IPS DF 6.9 (cell line): ENCODE data around the gene UBE2Z.

Source experiments
- DNase-seq: peaks from one replicate; pipeline ENCODE4 v3.0.0-alpha.2; 2013; ENCODE audit warnings: low read depth, low spot score
- H3K27ac ChIP-seq: one replicate; pipeline ENCODE4 v1.5.1; 2013; ENCODE audit warnings: low read length, control low read depth
- H3K27me3 ChIP-seq: 2 replicates; pipeline ENCODE4 v1.6.1; 2013; ENCODE audit warnings: mild to moderate bottlenecking, low read length; ENCODE audit not compliant: control insufficient read depth, insufficient read depth
- H3K36me3 ChIP-seq: 2 replicates; pipeline ENCODE4 v1.6.1; 2013; ENCODE audit warnings: low read length; ENCODE audit not compliant: control insufficient read depth, insufficient read depth
- H3K4me1 ChIP-seq: 2 replicates; pipeline ENCODE4 v1.6.1; 2013; ENCODE audit warnings: low read length; ENCODE audit not compliant: control insufficient read depth, insufficient read depth
- H3K4me3 ChIP-seq: 2 replicates; pipeline ENCODE4 v1.5.1; 2013; ENCODE audit warnings: mild to moderate bottlenecking, low read length
- H3K9me3 ChIP-seq: 2 replicates; pipeline ENCODE4 v1.6.1; 2013; ENCODE audit warnings: low read length, inconsistent platforms; ENCODE audit not compliant: control insufficient read depth, insufficient read depth
- WGBS: extraction: QIAGEN DNeasy Blood & Tissue Kit; methylation state at CpG from one replicate; pipeline ENCODE4 v1.1.7; 2013; ENCODE audit warnings: mixed read lengths, missing lambda C conversion rate; ENCODE audit not compliant: insufficient read length, insufficient coverage; 5-methylcytosine and 5-hydroxymethylcytosine counted together

UBE2Z gene

DNA sequence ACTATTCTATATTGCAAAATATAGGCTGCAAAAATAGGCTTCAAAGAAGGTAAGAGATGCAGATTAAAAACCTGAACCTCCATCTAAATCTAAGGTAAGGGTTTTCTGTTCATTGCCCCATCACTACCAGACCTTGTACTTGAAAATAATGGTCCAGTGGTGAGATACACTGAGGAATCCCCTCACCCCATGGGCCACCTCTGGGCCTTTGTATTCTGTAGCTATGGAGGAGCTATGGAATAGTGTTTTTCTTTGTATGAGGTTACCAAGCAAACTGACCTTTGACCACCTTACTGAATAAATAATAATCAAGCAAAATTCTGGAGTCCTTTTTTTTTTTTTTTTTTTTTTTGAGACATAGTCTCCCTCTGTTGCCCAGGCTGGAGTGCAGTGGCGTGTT, 4.8 kb upstream of the UBE2Z start:
- H3K4me3 ChIP-seq, result no peak overlapping the region
- no CpG with 5 or more reads among the region's 1 CpG for WGBS
- no peaks in the 10 kb centered on the region for H3K9me3 ChIP-seq
- H3K36me3 ChIP-seq, result no peaks in the 10 kb centered on the region
- no peaks in the 10 kb centered on the region for H3K27me3 ChIP-seq
- no peaks in the 10 kb centered on the region for H3K4me1 ChIP-seq
- no peak overlapping the region for H3K27ac ChIP-seq
- no peak for DNase-seq

DNA sequence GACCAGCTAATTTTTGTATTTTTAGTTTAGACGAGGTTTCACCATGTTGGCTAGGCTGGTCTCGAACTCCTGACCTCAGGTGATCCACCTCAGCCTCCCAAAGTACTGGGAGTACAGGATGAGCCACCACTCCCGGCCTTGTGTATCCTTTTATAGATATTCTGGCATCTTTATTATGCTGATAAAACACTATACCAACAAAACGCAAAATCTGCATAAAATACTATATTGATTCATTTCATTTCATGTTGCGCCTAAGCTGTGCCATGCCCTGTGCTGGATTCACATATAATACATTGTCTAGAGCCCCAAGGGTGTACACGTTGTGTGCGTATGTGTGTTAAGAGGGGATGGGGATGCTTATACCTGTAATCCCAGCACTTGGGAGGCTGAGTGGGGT, 3.8 kb upstream of the UBE2Z start:
- no CpG with 5 or more reads among the region's 7 CpGs for WGBS
- Histone ChIP-seq H3K27me3 (no peaks in the 10 kb centered on the region), H3K36me3 (no peaks in the 10 kb centered on the region), H3K9me3 (no peaks in the 10 kb centered on the region), H3K27ac (no peak overlapping the region), H3K4me3 (no peak overlapping the region), H3K4me1 (no peaks in the 10 kb centered on the region)
- no peak for DNase-seq

DNA sequence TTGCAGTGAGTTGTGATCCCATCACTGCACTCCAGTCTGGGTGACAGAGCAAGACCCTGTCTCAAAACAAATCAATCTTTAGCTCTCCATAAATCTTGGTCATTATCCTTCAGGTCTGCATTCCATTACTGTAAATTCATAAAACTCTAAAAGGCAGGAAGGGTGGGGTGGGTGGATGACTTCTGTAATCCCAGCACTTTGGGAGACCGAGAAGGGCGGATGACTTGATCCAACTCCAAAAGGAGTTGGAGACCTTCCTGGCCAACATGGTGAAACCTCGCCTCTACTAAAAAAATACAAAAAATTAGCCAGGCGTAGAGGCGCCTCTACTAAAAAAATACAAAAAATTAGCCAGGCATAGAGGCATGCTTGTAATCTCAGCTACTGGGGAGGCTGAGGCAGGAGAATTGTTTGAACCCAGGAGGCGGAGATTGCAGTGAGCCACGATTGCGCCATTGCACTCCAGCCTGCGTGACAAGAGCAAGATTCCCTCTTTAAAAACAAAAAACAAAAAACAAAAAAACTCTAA, 2.2 kb upstream of the UBE2Z start:
- no peak overlapping the region for H3K27ac ChIP-seq
- H3K9me3 ChIP-seq, result no peaks in the 10 kb centered on the region
- H3K4me1 ChIP-seq, result peaks cover 3% of the 10 kb centered on the region; the same call in 1 of the 2 replicates
- H3K36me3 ChIP-seq, result peaks cover 3% of the 10 kb centered on the region; the same call in 1 of the 2 replicates
- WGBS, result no CpG with 5 or more reads among the region's 9 CpGs
- H3K4me3 ChIP-seq, result no peak overlapping the region
- DNase-seq, result no peak
- no peaks in the 10 kb centered on the region for H3K27me3 ChIP-seq

DNA sequence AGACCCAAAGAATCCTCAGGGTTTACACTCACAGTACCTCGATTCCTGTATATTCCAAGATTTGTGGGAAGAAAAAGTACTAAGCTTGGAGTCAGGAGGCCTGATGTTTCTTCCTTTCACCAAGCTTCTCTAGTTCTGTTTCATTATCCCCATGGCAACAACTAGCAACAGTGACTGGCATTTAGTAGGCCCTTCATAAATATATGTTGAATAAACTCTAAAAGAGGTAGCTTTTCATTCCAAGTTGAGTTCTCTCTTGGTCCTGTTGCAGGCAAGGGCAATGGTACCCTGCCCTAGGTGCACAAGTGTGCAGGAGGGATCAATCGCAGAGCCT, 527 bp upstream of the UBE2Z start:
- no peak for DNase-seq
- WGBS, result no CpG with 5 or more reads among the region's 2 CpGs
- no peak overlapping the region for H3K27ac ChIP-seq

DNA sequence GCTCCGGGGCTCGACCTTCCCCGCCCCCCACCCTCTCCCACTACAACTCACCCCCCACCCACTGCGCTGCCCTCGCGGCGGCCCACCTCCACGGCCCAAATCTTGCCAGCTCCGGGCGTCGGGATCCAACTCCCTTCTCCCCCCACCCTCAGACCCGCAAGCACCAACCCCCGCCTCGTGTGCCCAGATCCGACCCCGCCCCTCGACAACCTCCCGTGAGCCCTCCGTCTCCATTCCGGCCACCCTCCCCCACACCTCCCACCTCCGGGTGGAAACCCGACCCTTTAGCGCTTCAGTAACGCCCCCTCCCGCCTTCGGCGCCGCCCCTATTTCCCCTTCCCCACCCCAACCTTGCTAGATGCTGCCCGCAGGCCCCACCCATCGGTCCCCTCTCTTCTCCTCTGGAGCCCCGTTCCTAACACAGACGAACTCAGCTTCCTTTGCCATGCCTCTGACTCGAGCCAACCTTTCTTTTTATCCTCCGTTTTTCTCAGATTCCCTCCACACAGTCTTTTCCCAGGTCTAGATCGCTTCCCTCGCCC, 717 bp downstream of the UBE2Z start:
- peak overlapping the region; percentile 96 for H3K4me3 ChIP-seq
- peak; percentile 84 for DNase-seq
- H3K27me3 ChIP-seq, result no peaks in the 10 kb centered on the region
- H3K36me3 ChIP-seq, result peaks cover 3% of the 10 kb centered on the region; the same call in 1 of the 2 replicates
- H3K27ac ChIP-seq, result no peak overlapping the region
- H3K9me3 ChIP-seq, result no peaks in the 10 kb centered on the region
- peaks cover 3% of the 10 kb centered on the region; the same call in 1 of the 2 replicates for H3K4me1 ChIP-seq
- WGBS, result no CpG with 5 or more reads among the region's 36 CpGs

More for the DNA sequence above, 527 bp upstream of the UBE2Z start:
- peaks cover 3% of the 10 kb centered on the region; the same call in 1 of the 2 replicates for H3K36me3 ChIP-seq
- no peaks in the 10 kb centered on the region for H3K27me3 ChIP-seq
- H3K4me1 ChIP-seq, result peaks cover 3% of the 10 kb centered on the region; the same call in 1 of the 2 replicates
- H3K4me3 ChIP-seq, result peak overlapping the region; percentile 96; the same call in 1 of the 2 replicates
- no peaks in the 10 kb centered on the region for H3K9me3 ChIP-seq

DNA sequence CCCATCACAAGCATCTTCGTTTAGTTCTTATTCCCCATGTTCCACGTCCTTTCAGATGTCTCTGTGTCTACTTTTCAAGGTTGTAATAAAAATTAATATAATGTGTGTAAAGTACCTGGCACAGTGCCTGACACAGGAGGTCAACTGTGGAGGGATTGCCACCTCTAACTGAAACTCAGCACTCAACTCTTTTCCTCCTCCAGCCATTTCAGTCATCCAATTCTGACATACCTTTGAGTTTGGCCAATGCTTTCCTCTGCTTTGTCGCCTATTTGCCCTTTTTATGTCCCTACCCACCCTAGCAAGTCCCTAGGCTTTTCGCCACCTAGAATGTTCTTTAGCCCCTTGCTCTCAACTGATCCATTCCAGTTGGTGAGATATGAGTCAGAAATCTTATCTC, 1.6 kb downstream of the UBE2Z start:
- Histone ChIP-seq H3K4me1 (peaks cover 3% of the 10 kb centered on the region; the same call in 1 of the 2 replicates), H3K4me3 (no peak overlapping the region), H3K36me3 (peaks cover 3% of the 10 kb centered on the region; the same call in 1 of the 2 replicates), H3K27me3 (no peaks in the 10 kb centered on the region), H3K27ac (no peak overlapping the region), H3K9me3 (no peaks in the 10 kb centered on the region)
- no CpG with 5 or more reads among the region's 4 CpGs for WGBS
- no peak for DNase-seq

DNA sequence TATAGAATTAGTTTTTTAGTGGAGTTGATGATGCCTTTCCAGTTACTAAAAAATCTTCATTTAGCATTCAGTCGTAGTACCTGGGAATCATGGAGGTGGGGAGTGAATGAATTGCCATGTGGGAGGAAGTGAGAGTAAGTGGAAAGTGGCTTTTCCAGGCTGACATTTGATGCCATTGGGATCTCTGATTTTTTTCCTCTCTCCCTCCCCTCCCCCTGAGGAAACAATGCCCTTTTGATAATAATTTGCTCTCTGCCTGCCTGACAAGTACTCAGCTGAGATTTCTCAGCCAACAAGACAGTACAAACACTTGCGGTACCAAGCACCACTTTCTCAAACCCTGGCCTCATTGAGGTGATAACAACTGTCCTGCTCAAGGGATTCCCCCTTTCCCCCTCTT, 2.2 kb downstream of the UBE2Z start:
- H3K27me3 ChIP-seq, result no peaks in the 10 kb centered on the region
- peaks cover 3% of the 10 kb centered on the region; the same call in 1 of the 2 replicates for H3K4me1 ChIP-seq
- no peaks in the 10 kb centered on the region for H3K9me3 ChIP-seq
- no peak for DNase-seq
- peaks cover 3% of the 10 kb centered on the region; the same call in 1 of the 2 replicates for H3K36me3 ChIP-seq
- no CpG with 5 or more reads among the region's 2 CpGs for WGBS
- H3K4me3 ChIP-seq, result no peak overlapping the region
- H3K27ac ChIP-seq, result no peak overlapping the region

DNA sequence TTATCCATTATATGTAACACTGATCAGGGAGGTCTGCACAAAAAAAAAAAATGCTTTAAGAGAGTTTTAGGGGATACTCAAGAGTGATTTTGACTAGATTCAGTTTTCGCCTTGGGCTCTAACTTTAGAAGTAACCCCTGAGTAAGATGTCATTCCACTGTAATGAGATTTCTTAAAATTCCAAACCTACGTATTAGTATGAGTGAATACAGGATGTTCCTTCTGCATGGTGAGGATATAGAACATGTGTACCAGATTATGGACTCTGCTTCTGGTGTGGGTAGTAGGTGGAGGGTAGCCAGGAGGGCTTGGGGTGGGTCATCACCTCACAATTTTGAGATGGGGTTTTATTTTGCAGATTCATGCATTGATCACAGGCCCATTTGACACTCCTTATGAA, 4.3 kb downstream of the UBE2Z start:
- Histone ChIP-seq H3K9me3 (no peaks in the 10 kb centered on the region), H3K4me1 (peaks cover 3% of the 10 kb centered on the region; the same call in 1 of the 2 replicates), H3K27ac (no peak overlapping the region), H3K36me3 (peaks cover 3% of the 10 kb centered on the region; the same call in 1 of the 2 replicates), H3K27me3 (no peaks in the 10 kb centered on the region), H3K4me3 (no peak overlapping the region)
- WGBS, result no CpG with 5 or more reads among the region's 2 CpGs
- DNase-seq, result no peak

DNA sequence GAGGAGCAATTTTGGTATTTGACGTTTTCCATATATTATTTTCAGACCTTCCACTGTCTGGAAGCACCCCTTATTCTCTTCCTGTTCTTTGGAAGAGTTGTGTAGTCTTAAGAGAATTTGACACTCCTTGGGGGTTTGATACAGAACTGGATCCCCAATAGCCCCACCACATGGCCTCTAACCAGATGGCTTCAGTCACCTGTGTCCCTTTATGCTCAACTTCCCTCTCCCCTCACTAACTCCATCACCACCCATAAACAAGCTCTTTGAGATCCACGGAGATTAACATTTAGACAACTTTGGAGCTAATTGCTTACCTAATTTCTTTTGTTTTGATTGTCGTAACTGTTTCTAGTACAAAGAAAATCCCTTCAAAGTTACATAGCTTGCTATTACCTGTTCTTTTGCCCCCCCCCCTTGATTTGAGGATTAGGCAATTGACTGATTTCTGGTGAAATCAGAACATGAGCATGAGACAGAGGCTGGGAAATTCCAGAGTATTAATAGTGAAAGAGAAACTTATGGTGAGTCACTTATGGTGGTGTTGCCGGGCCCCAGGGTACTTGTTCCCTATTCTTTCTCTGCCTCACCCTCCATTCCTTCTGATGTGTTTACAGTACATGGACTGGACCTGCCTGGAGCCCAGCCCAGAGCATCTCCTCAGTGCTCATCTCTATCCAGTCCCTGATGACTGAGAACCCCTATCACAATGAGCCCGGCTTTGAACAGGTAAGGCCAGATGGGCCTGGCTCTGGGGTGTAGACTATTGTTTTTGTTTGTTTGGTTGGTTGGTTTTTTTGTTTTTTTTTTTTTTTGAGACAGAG, 7.5 kb downstream of the UBE2Z start:
- Histone ChIP-seq H3K9me3 (no peaks in the 10 kb centered on the region), H3K27ac (no peak overlapping the region), H3K36me3 (peaks cover 6% of the 10 kb centered on the region; the same call in 1 of the 2 replicates), H3K4me1 (no peaks in the 10 kb centered on the region), H3K4me3 (no peak overlapping the region), H3K27me3 (no peaks in the 10 kb centered on the region)
- DNase-seq, result no peak
- WGBS, result no CpG with 5 or more reads among the region's 5 CpGs

DNA sequence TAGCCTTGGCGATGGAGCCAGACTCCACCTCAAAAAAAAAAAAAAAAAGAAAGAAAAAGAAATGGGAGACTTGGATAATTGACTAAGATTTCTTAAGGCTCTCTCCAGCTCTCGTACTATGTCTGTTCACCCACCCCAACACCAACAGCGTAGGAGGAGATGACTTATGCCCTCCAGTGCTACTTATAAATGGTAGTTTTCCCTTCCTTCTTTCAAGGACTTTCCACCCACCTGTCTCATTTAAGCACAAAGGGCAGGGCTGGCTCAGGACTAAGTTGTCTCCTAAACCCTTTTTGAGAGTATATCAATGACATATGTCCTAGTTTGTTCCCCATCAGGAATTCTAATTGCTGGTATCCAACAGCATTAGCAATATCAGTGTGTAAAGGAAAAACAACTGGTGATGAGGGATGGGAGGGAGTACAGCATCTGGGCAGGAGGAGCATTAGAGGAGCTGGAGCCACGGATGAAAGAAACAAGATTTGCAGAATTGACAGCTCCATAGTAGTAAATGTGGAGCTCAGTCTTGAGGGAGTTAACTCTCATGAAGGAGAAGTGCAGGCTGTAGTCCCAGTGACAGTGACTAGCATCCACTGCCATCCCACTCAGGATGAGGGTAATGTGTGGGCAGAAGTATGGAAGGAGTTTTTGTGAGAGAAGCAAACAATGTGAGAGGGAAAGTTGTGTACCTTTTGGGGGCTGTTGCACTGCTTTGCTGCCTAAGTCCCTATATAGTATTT, 17.2 kb downstream of the UBE2Z start:
- H3K27ac ChIP-seq, result no peak overlapping the region
- no peak for DNase-seq
- no peaks in the 10 kb centered on the region for H3K27me3 ChIP-seq
- no peaks in the 10 kb centered on the region for H3K9me3 ChIP-seq
- H3K4me1 ChIP-seq, result no peaks in the 10 kb centered on the region
- no CpG with 5 or more reads among the region's 4 CpGs for WGBS
- H3K36me3 ChIP-seq, result peaks cover 39% of the 10 kb centered on the region
- H3K4me3 ChIP-seq, result no peak overlapping the region
